ENCODE measurements around the gene PRIM2. TPM values are rescaled to one million over a fixed set of nuclear protein-coding genes. Genes with fewer than 3 reads are reported as not detected.
"Not testable (repeated sequence)": the region's sequence is repeated elsewhere in the genome, so short reads cannot be mapped to it uniquely, and the experiment has no call there.

Gene PRIM2
- total RNA-seq, 1 donor from 2014 or later, result 0.85 TPM

DNA sequence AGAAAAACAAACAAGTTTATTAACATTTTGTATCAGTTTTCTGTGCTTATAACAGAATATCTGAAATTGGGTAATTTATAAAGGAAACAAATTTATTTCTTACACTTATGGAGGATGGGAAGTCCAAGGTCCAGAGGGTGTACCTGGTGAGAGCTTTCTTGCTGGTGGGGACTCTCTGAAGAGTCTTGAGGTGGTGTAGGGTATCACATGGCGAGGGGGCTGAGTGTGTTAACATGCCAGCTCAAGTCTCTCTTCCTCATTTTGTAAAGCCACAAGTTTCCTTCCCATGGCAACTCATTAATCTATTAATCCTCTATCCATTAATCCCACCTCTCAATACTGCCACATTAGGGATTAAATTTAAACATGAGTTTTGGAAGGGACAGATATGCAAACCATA lies 212.3 kb downstream of the PRIM2 start:
- H3K36me3 ChIP-seq; DNase-seq (ENCODE audit: low spot score in 2 of 2); H3K27me3 ChIP-seq; H3K27ac ChIP-seq; H3K9me3 ChIP-seq; H3K4me1 ChIP-seq; intact Hi-C loops (cut with DNase I); H3K4me3 ChIP-seq: not testable (repeated sequence)

DNA sequence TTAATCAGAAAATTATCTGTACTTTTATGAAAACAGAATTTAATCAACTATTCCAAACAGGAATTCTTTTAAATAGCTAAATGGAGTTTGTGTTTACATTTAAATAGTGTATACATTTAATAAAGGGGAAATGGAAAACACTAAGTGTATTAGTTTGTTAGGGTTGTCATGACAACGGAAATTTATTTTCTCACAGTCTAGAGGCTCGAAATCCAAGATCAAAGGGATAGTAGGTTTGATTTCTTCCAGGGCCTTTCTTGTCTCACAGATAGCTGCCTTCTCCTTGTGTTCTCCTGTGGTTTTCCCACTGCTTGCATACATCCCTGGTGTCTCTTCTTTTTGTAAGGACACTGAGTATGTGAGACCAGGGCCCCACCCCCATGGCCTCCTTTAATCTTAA lies 215.2 kb downstream of the PRIM2 start:
- H3K36me3 ChIP-seq; H3K27ac ChIP-seq; H3K9me3 ChIP-seq; H3K4me1 ChIP-seq; intact Hi-C loops (cut with DNase I); H3K27me3 ChIP-seq; H3K4me3 ChIP-seq; DNase-seq (ENCODE audit: low spot score in 2 of 2): not testable (repeated sequence)

DNA sequence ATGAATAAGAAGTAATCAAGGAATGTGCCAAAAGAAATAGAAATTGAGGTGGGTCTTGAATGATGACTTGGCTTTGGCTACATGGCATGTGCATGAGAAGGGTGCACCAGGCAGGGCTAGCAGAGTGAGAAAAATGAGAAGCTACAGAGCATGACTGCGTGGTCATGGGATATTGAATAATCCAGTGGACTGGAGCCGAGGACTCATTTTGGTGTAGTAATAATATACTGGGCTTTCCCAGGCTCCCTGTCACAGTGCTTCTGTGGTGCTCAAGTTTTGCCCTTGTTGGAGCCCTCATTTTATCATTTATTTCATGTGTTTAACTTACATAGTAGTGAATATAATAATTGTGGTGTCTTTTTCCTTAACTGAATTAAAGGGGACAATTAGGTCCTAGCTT lies 217.7 kb downstream of the PRIM2 start:
- H3K9me3 ChIP-seq; H3K4me3 ChIP-seq; H3K27me3 ChIP-seq; H3K27ac ChIP-seq; intact Hi-C loops (cut with DNase I); DNase-seq (ENCODE audit: low spot score in 2 of 2); H3K36me3 ChIP-seq; H3K4me1 ChIP-seq: not testable (repeated sequence)

DNA sequence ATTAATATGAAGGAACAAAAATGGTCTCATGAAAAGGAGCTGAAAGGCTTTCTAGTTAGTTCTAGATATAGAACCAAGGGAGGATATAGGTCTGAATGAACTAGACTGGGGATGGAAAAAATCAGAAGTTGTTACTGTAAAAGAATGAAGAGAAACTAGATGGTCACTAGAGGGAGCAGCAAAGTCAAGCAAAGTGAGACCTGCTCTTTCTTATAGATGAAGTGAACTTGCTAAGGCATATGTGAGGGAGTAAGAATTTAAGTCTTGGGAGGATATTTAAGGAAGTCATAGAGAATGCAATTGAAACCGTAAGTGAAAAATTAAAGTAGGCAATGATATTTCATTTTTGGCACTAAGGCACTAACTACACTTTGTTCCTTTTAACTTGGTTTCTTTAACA lies 218.6 kb downstream of the PRIM2 start:
- H3K4me3 ChIP-seq, result not testable (repeated sequence)

DNA sequence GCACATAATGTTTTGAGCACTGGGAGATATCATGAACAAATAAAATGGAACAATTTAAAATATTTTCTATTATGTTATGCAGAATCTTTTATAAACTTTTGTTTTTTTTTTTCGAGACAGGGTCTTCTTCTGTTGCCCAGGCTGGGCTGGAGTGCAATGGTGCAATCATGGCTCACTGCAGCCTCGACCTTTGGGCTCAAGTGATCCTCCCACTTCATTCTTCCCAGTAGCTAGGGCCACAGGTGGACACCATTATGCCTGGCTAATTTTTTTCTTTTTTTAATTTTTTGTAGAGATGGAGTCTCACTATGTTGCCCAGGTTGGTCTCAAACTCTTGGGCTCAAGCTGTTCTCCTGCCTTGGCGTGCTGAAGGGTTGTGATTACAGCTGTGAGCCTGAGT lies 220.5 kb downstream of the PRIM2 start:
- H3K27ac ChIP-seq; H3K4me3 ChIP-seq; H3K27me3 ChIP-seq; H3K4me1 ChIP-seq; H3K36me3 ChIP-seq; H3K9me3 ChIP-seq; intact Hi-C loops (cut with DNase I); DNase-seq (ENCODE audit: low spot score in 2 of 2): not testable (repeated sequence)

More for the DNA sequence above, 218.6 kb downstream of the PRIM2 start:
- H3K27ac ChIP-seq; H3K27me3 ChIP-seq; H3K4me1 ChIP-seq; H3K9me3 ChIP-seq; DNase-seq (ENCODE audit: low spot score in 2 of 2); intact Hi-C loops (cut with DNase I); H3K36me3 ChIP-seq: not testable (repeated sequence)

DNA sequence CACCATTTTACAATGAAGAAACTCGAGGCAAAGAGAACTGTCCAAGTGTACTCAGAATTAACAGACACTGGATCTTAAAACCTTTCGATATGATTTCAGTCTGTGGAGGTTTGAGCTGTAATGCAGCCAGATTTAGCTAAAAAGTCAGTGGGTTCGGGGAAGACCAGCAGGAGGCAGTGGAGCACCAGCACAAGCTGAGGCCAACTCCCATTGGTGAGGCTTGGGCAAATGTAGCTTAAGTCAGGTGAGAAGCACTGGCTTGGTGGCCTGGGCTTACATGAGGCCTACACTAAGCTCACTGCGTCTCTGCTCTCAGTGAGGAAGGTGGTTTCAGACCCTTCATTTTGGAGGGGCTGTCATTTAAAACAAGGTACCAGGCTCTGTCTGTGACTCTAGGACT lies 234.5 kb downstream of the PRIM2 start:
- H3K27me3 ChIP-seq; H3K36me3 ChIP-seq; H3K27ac ChIP-seq; H3K9me3 ChIP-seq; H3K4me1 ChIP-seq; DNase-seq (ENCODE audit: low spot score in 2 of 2); intact Hi-C loops (cut with DNase I); H3K4me3 ChIP-seq: not testable (repeated sequence)

DNA sequence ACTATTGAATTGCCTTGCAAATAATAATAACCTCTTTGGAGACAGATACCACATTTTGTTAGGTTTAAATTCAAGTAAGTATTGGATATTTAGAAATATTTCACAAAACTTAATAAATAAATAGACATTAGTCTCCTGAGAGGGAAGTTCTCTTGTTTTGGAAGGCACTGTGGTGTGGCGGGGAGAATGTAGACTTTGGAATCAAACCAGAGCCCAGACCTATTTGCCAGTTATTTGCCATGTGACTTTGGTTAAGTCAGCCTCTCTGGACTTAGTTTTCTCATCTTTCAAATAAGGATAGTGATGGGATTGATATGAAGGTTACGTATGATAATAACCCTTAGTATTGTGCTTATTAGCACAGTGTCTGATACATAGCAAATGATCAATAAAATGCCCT lies 240.4 kb downstream of the PRIM2 start:
- intact Hi-C loops (cut with DNase I); H3K27ac ChIP-seq; H3K4me3 ChIP-seq; DNase-seq (ENCODE audit: low spot score in 2 of 2); H3K36me3 ChIP-seq; H3K9me3 ChIP-seq; H3K4me1 ChIP-seq; H3K27me3 ChIP-seq: not testable (repeated sequence)

DNA sequence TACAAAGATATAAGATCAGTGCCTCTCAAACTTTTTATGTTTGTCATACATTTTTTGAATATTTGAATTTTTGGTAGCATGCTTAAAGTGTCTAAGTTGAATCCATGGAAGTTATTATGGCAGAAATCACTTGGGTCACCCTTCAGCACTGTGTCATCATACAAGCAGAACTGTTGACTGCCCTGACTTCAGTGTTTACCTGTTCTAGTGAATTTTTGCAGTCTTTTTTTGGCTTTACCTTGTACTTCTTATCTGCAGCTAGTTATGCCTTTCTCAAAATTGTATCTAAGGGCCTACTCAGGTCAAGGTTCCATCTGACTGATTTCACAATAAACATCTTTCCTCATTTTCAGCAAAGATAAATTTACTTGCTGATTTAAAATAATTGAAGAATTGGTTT lies 241.7 kb downstream of the PRIM2 start:
- H3K36me3 ChIP-seq; H3K27me3 ChIP-seq; H3K9me3 ChIP-seq; H3K27ac ChIP-seq; intact Hi-C loops (cut with DNase I); H3K4me1 ChIP-seq; H3K4me3 ChIP-seq; DNase-seq (ENCODE audit: low spot score in 2 of 2): not testable (repeated sequence)

DNA sequence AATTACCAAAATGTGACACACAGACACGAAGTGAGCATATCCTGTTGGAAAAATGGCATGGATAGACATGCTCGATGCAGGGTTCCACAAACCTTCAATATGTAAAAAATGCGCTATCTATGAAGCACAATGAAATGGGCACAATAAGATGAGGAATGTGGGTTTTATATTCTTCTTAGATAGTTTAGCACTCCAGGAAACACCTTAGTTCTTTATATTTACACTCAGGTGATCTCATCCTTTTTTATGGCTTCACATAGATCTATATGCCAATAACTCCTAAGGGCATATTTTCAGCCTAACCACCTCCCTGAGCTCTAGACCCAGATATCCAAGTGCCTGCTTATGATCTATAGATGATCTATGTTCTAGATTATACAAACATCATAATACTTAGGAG lies 244.8 kb downstream of the PRIM2 start:
- H3K9me3 ChIP-seq; H3K4me1 ChIP-seq; H3K27ac ChIP-seq; H3K4me3 ChIP-seq; intact Hi-C loops (cut with DNase I); H3K27me3 ChIP-seq; DNase-seq (ENCODE audit: low spot score in 2 of 2); H3K36me3 ChIP-seq: not testable (repeated sequence)

DNA sequence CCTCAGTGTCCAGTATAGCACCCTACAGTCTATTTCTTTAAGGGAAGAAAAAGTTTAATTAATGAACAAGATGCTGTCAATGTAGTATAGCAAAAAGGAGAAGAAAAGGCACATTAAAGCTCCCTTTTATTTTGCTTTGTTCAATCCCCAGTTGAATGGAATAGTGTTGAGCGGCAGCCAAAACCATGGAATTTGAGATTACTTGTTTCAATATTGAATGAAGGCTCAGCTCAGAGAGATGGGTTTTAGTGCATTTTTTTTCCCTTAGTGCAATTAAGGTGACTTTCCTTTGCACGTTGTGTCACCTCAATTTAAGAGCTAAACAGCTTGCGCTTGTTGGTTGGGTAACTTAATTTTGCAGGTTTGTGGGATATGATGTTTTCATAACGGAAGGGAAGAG lies 254.7 kb downstream of the PRIM2 start:
- H3K4me1 ChIP-seq; H3K27me3 ChIP-seq; DNase-seq (ENCODE audit: low spot score in 2 of 2); H3K9me3 ChIP-seq; intact Hi-C loops (cut with DNase I); H3K36me3 ChIP-seq; H3K27ac ChIP-seq; H3K4me3 ChIP-seq: not testable (repeated sequence)

DNA sequence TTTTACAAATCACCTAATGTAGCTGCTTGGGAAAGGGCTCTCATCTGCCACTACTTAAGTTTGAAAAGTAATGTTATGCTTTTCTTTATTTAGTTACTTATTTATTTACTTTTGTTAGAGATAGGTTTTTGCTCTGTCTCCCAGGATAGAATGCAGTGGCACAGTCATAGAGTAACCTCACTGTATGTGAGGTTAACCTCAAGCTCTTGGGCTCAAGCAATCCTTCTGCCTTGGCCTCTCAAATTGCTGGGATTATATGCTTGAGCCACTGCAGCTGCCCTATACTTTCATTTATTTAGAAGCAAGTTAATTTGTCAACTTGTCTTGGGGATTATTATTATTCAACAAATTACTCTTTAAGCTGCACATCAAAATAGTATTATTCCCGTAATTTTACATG lies 255.4 kb downstream of the PRIM2 start:
- H3K4me1 ChIP-seq; H3K9me3 ChIP-seq; H3K27ac ChIP-seq; DNase-seq (ENCODE audit: low spot score in 2 of 2); H3K4me3 ChIP-seq; intact Hi-C loops (cut with DNase I); H3K27me3 ChIP-seq; H3K36me3 ChIP-seq: not testable (repeated sequence)

DNA sequence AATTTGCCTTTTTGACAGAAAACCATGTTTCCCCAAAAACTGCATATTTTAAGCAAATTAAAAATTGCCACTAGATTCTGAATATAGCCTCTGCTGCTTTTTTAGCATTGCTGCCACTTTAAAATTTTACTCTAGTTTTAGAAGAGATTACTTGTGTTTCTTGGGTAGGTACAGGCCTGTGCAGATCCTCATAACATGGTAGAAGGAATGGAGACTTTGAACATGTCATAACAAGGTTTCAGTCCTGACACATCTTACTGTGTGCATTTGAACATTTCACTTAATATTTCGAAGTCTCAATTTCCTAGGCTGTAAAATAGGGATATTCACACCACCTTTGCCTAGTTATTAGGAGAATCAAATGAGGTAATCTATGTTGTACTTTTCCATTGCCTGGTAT lies 259.6 kb downstream of the PRIM2 start:
- intact Hi-C loops (cut with DNase I); H3K9me3 ChIP-seq; H3K4me3 ChIP-seq; H3K27me3 ChIP-seq; H3K36me3 ChIP-seq; H3K4me1 ChIP-seq; H3K27ac ChIP-seq; DNase-seq (ENCODE audit: low spot score in 2 of 2): not testable (repeated sequence)

DNA sequence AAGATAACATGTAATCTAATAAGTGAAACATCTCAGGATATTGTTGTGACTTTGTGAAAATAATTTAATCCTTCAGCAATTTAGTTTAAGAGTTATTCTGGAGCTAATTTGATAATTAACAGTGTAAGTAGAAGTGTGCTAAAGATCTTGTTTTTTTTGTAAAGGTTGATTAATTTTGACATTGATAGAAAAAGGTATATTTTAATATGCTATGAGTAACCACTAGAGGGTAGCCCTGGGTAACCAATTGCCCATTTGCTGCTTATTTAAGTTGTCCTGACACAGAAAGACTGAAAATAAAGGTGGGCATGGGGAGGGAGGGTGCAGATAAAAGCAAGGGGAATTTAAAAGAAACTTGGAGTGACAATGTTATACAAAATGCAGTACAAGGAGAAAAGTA lies 262.1 kb downstream of the PRIM2 start:
- intact Hi-C loops (cut with DNase I); H3K27me3 ChIP-seq; H3K4me3 ChIP-seq; H3K4me1 ChIP-seq; H3K9me3 ChIP-seq; H3K36me3 ChIP-seq; DNase-seq (ENCODE audit: low spot score in 2 of 2); H3K27ac ChIP-seq: not testable (repeated sequence)

DNA sequence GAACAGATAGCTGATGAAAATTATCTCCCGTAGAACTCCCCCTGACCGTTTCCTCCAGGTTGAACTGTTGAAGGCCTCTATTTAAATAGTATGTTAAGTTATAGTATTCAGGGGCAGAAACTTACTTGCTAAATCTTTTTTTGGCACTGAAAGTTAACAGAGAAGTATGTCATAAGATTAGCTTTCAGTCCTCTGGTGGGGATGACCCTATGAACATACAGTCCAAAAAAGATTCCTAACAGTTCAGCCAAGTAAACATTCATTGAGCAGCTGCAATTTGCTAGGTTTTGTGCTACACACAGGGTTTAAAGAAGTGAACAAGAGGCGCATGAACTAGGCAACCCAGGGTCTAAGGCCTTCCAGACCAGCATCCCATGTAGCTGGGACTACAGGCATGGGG lies 264.2 kb downstream of the PRIM2 start:
- H3K27ac ChIP-seq; H3K4me3 ChIP-seq; H3K4me1 ChIP-seq; intact Hi-C loops (cut with DNase I); DNase-seq (ENCODE audit: low spot score in 2 of 2); H3K9me3 ChIP-seq; H3K36me3 ChIP-seq; H3K27me3 ChIP-seq: not testable (repeated sequence)

DNA sequence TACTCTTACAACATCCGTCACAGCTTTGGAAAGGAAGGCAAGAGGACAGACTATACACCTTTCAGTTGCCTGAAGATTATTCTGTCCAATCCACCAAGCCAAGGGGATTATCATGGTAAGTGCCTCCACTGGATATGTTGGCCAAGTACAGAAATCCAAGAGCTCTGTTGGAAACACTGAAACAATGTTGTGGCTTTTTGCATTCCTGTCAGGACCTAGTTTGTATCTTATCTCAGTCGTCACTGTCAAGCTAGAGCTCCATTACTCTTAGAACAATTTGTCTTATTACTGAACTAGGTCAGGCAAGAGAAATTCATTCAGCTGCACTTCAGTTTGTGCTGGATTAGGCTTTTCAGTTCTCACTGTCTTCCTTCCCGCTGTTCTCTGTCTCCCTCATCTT lies 283.7 kb downstream of the PRIM2 start:
- intact Hi-C loops (cut with DNase I); H3K36me3 ChIP-seq; H3K4me1 ChIP-seq; H3K9me3 ChIP-seq; H3K27me3 ChIP-seq; H3K27ac ChIP-seq; H3K4me3 ChIP-seq; DNase-seq (ENCODE audit: low spot score in 2 of 2): not testable (repeated sequence)

DNA sequence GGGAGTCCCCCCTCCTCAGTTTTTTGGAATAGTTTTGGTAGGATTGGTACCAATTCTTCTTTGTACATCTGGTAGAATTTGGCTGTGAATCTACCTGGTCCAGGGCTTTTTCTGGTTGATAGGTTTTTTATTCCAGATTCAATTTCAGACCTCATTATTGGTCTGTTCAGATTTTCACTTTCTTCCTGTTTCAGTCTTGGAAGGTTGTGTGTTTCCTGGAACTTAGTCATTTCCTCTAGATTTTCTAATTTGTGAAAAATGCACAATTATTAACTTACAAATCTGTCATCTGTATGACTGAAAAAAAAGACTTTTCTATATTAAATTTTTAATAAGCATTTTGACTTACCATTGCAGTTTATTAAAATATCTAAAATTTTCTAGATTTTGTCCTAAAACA lies 287.9 kb downstream of the PRIM2 start:
- H3K9me3 ChIP-seq; H3K4me1 ChIP-seq; H3K27me3 ChIP-seq; H3K4me3 ChIP-seq; DNase-seq (ENCODE audit: low spot score in 2 of 2); intact Hi-C loops (cut with DNase I); H3K27ac ChIP-seq; H3K36me3 ChIP-seq: not testable (repeated sequence)

All from ascending aorta (tissue), 2 donors.